G401.6 (cell line): ENCODE results near the gene LTK.
A peak's percentile ranks its signal among the peaks of the same experiment; 100 is the strongest.

Source experiments
- FAIRE-seq: peaks from 2 replicates; lab custom pipeline; 2012; peaks lifted over from hg19 to GRCh38; lab: Jason Lieb, UNC

The LTK gene

DNA sequence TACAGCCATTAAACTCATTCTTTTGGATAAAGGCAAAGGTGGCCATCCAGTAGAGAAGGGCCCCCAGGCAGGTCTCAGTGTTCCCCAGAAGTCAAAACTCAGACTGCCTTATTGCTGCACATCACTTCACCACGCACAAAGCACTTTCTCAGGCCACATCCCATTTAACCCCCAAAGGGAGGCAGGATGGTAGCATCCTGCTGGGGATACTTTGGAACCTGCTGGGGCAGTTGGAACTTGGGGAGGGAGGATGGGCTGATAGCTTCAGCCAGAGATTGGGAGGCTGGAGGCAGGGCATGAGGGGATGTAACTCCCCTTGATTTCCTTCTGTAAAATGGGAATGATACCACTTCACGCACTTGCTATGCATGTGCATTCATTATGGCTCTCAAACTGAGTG lies 15.0 kb downstream of the LTK start:
- no peak for FAIRE-seq

- no peak for FAIRE-seq
Observed at GRCh38 chr15:41495736-41496599, 17.7 kb downstream of the LTK start.

DNA sequence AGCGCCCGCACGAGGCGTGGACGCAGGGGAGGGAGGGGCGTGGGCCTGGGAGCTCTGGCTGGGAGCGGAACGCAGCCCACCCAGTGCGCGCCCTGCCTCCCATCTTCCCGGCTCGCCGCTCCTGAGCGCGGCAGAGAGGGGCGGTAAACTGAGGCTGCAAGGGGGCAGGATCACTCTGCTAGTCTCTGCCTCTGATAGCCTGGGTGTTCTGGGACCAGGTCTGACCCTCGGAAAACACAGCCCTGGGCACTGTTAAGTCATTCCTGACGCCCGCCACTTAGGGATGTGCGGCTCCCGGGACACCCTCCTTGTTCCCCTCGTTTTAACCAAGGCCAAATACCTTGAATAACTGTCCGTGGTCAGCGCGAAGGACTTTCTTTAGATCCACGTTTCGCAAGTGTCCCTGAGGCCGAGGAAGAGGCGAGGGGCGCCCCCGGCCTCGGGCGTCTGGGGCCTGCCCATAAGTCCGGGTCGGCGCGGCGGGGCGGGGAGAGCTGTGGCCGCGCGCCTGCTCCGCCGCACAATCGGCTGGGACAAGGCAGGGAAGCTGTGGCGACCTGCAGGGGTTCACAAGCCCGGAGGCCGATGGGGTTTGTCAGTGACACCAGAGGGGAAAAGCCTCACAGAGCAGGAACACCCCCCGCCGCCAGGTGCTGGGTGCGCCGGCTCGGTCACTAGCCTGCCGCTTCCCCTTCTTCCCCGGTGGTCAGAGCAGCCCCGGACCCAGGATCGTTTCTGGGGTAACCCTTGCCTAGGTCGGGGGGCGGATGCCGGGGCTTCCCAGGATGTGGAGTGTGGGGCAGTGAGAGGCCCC lies 18.5 kb downstream of the LTK start:
- FAIRE-seq, result no peak

GRCh38 chr15:41494190-41494921 lies 19.3 kb downstream of the LTK start:
- no peak for FAIRE-seq

- no peak for FAIRE-seq
Observed at GRCh38 chr15:41493902-41494189, 19.8 kb downstream of the LTK start.

- FAIRE-seq, result no peak
Observed at GRCh38 chr15:41493205-41493901, 20.3 kb downstream of the LTK start, which contains the start of gene ITPKA. Gene ITPKA, plus strand, starts transcription at chr15:41493874. Its CDS starts 54 bp downstream, at chr15:41493928.

GRCh38 chr15:41492597-41493204 lies 20.9 kb downstream of the LTK start:
- peak; percentile 61 for FAIRE-seq

DNA sequence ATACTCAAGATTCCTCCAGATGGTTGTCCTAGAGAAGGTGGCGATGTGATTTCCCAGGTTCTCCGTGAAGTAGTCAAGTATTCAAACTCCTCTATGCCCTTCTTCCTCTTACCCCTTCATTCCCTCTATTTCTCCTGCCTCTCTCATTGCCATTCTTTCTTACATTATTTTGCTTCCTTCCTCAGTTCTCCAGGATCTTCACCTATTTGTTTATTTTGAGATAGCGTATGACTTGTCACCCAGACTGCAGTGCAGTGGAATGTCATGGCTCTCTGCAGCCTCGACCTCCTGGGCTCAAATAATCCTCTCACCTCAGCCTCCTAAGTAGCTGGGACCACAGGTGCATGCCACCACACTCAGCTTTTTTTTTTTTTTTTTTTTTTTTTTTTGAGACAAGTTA lies 21.7 kb downstream of the LTK start:
- no peak for FAIRE-seq

DNA sequence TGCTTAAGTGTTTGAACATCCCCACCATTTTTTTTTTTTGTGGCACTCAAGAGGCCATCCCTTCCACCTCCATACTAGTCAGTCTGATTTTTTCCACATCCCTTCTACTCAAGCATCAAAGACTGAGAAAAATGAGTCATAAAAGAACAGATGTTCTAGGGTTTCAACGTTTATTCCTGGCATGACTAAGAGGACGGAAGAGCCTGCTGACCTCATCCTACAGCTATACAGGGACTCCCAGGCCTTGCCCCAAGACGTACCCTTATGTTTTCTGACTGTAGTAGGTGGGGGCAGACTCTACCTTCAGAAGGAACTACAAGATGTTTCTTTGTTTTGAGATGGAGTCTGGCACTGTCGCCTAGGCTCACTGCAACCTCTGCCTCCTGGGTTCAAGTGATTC lies 23.3 kb downstream of the LTK start:
- FAIRE-seq, result no peak

DNA sequence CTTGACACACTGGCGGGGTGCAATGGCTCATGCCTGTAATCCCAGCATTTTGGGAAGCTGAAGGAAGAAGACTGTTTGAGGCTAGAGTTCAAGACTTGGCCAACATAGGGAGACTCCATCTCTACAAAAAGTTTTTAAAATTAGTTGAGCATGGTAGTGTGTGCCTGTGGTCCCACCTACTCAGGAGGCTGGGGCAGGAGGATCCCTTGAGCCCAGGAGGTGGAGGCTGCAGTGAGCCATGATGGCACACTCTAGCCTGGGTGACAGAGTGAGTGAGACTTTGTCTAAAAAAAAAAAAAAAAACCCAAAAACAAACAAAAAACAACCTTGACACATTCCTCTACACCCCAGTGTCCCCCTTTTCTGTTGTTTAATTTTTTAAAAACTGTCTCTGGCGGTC lies 24.0 kb downstream of the LTK start:
- no peak for FAIRE-seq

DNA sequence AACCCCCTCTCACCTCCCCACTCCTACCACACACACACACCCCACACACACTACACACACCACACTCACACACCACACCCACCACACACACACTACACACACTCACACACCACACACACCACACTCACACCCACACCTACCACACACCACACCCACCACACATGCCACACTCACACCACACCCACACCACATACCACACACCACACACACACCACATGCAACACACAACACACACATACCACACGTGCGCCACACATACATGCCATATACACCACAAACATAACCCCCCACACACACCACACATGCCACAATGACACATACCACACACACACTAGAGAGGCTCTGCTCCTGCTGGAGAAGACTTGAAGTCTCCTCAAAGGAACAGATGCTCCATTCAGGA lies 25.8 kb downstream of the LTK start:
- no peak for FAIRE-seq

DNA sequence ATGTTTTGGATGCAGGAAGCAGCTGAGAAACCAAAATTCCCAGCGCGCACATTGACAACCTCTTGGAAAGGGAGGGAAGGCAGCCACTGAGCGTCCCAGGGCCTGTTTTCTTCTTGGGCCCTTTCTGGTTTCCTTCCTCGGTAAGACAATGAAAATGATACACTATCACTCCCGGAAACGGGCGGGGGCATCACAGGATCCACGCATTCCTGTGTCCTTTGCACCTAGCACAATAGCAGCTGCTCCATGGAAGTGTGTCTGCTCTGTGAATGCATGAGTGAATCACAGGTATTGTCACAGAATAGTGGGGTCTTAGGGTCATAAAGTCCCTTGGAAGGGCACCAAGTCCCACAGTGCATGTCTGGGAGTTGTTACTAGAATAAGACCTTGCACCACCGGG lies 26.2 kb downstream of the LTK start:
- no peak for FAIRE-seq

GRCh38 chr15:41486286-41486685 lies 27.3 kb downstream of the LTK start:
- FAIRE-seq, result no peak

- FAIRE-seq, result no peak
Observed at GRCh38 chr15:41484937-41485625, 28.5 kb downstream of the LTK start.

GRCh38 chr15:41483519-41483918 lies 30.1 kb downstream of the LTK start:
- FAIRE-seq, result no peak

DNA sequence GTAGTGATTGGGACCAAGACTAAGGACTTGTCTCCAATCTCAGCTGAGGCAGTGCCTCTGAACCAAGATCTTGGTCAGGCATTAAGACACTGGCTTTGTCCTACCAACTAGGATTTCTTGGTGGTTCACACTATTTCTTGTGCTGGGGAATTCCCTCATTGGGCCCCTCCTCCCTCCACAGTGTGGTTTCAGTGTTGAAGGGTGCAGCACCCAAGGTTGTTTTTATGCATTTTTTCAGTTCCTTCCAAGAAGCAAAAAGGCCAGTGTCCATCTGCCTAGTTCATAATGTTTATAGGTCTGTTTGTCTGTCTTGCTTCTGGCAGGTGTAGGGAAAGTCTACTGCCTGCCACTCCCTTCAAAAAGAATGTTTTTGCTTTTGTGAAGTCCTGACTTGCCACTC lies 30.5 kb downstream of the LTK start:
- FAIRE-seq, result no peak

GRCh38 chr15:41482110-41482877 lies 31.3 kb downstream of the LTK start:
- no peak for FAIRE-seq

DNA sequence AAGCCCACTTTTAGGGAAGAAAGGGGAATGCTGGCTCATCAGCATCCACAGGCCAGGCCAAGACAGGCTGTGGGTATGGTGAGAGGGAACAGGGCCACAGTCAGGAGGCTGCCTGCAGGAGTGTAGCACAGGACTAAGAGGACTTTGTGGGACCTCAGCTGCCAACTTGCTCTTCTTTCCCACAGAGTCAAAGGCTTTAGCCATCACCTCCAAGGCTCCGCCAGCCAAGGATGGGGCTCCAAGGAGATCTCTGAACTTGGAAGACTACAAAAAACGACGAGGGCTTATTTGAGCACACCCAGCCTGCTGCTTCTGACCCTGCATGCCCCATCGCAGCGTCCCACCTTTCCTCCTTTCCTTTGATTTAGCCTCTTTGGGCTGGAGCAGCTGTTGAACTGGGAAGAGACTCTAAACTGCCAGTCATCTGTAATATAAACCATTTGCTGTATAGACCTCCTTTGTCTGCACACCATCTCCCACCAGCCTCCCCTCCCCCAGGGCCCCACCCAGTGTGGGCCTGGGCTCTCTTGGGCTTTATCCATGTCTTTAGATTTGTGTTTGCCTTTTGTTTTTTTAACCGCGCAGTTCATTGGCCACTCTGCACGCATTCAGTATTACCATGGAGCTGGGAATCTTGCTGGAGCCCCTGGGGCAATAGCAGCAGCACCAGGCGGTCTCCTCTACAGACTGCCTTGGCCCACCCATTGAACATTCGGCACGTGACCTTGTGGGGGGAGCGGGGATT lies 33.1 kb downstream of the LTK start:
- FAIRE-seq, result no peak

DNA sequence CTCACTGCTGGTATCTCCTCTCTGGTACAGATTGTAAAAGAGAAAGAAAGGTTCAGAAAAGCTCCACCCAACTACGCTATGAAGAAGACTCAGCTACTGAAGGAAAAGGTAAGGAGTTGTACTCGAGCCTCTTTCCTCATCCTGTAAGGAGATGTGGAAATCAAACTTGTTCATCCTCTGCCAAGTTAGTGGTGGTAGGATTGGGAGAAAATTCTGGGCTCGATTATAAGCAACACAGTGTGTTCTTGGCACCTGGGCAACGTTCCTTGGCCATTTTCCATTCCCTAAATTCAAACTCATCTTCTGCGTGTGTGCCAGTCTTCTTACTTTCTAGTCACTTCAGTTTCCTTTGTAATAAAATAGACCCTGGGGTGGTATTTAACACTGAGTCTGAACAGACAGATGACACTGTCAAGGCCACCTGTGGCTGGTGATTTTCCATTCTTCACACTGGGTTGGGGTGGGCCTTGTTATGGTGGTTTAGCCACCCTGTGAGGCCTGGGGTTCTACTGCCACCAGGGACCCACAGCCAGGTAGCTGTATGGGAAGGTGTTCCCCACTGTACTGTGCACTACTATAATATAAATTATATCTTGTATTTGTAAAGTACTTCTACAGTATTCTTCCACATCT lies 37.1 kb downstream of the LTK start:
- FAIRE-seq, result no peak
